Skeletal muscle cell (primary cell): Measurements from ENCODE around the gene PRRG2.

Experiments
- DNase-seq: peaks from one replicate; pipeline ENCODE4 v3.0.0-alpha.2; 2010; ENCODE audit warnings: low read depth
- H3K4me3 ChIP-seq: 2 replicates; pipeline ENCODE4 v1.5.1; 2011; ENCODE audit warnings: low read depth, mild to moderate bottlenecking, control low read depth, low read length, moderate library complexity

Gene PRRG2

GRCh38 chr19:49581007-49581508 is at the start of gene PRRG2:
PRRG2 (plus strand) TSS chr19:49581316; CDS start chr19:49583220, 1,904 bp downstream.
- DNase-seq: no peak
- H3K4me3 ChIP-seq: peak within 1 kb of the TSS; percentile 79

- H3K4me3 ChIP-seq: peak overlapping the region; percentile 49
- peak; percentile 19 for DNase-seq
These were observed 47.3 kb upstream of the PRRG2 start for GRCh38 chr19:49533551-49534488.

- no peak overlapping the region for H3K4me3 ChIP-seq
- DNase-seq: no peak
These were observed 46.3 kb upstream of the PRRG2 start for GRCh38 chr19:49534632-49535385.

GRCh38 chr19:49536921-49537462 is 44.1 kb upstream of the PRRG2 start:
- H3K4me3 ChIP-seq: no peak overlapping the region
- DNase-seq: no peak

GRCh38 chr19:49538643-49539042 is 42.5 kb upstream of the PRRG2 start:
- no peak overlapping the region for H3K4me3 ChIP-seq

GRCh38 chr19:49539192-49539952 is 41.7 kb upstream of the PRRG2 start:
- no peak for DNase-seq
- H3K4me3 ChIP-seq: no peak overlapping the region

More at GRCh38 chr19:49538643-49539042, 42.5 kb upstream of the PRRG2 start:
- no peak for DNase-seq

GRCh38 chr19:49541914-49542313 is 39.2 kb upstream of the PRRG2 start:
- H3K4me3 ChIP-seq: no peak overlapping the region

GRCh38 chr19:49542446-49542845 is 38.7 kb upstream of the PRRG2 start:
- no peak for DNase-seq
- H3K4me3 ChIP-seq: no peak overlapping the region

More at GRCh38 chr19:49541914-49542313, 39.2 kb upstream of the PRRG2 start:
- DNase-seq: no peak

GRCh38 chr19:49543032-49543431 is 38.1 kb upstream of the PRRG2 start:
- DNase-seq: no peak
- no peak overlapping the region for H3K4me3 ChIP-seq

- DNase-seq: no peak
- H3K4me3 ChIP-seq: no peak overlapping the region
These were observed 37.0 kb upstream of the PRRG2 start for GRCh38 chr19:49544154-49544553.

GRCh38 chr19:49546825-49547565 is 34.1 kb upstream of the PRRG2 start:
- H3K4me3 ChIP-seq: no peak overlapping the region
- peak; percentile 69 for DNase-seq

GRCh38 chr19:49549045-49549444 is 32.1 kb upstream of the PRRG2 start:
- no peak overlapping the region for H3K4me3 ChIP-seq
- no peak for DNase-seq

GRCh38 chr19:49551531-49551930 is 29.6 kb upstream of the PRRG2 start:
- no peak for DNase-seq
- H3K4me3 ChIP-seq: no peak overlapping the region

- DNase-seq: no peak
These were observed 28.4 kb upstream of the PRRG2 start for GRCh38 chr19:49552749-49553148.

GRCh38 chr19:49553451-49554271 is 27.5 kb upstream of the PRRG2 start:
- no peak for DNase-seq
- no peak overlapping the region for H3K4me3 ChIP-seq

More at GRCh38 chr19:49552749-49553148, 28.4 kb upstream of the PRRG2 start:
- H3K4me3 ChIP-seq: no peak overlapping the region

- H3K4me3 ChIP-seq: no peak overlapping the region
- DNase-seq: no peak
These were observed 26.4 kb upstream of the PRRG2 start for GRCh38 chr19:49554701-49555181.

- no peak overlapping the region for H3K4me3 ChIP-seq
- DNase-seq: no peak
These were observed 25.3 kb upstream of the PRRG2 start for GRCh38 chr19:49555600-49556411.
